Muscle of leg (tissue), 11 donors: ENCODE data around the gene CHSY3. TPM values are rescaled to one million over a fixed set of nuclear protein-coding genes. Genes with fewer than 3 reads are reported as not detected.

Source experiments
- DNase-seq: peaks from one replicate; pipeline ENCODE4 v3.0.0; 2013
- H3K27ac ChIP-seq: one replicate; pipeline ENCODE4 v1.5.1; 2013; ENCODE audit warnings: mild to moderate bottlenecking, low read length, control low read depth
- H3K27me3 ChIP-seq: one replicate; pipeline ENCODE4 v1.6.1; 2013; ENCODE audit warnings: low read length; ENCODE audit not compliant: control insufficient read depth, insufficient read depth
- H3K36me3 ChIP-seq: one replicate; pipeline ENCODE4 v1.6.1; 2013; ENCODE audit warnings: low read length; ENCODE audit not compliant: control insufficient read depth, insufficient read depth
- H3K4me1 ChIP-seq: one replicate; pipeline ENCODE4 v1.6.1; 2013; ENCODE audit warnings: low read length; ENCODE audit not compliant: control insufficient read depth, insufficient read depth
- H3K4me3 ChIP-seq: one replicate; pipeline ENCODE4 v1.5.1; 2013; ENCODE audit warnings: low read length, control low read depth
- H3K9me3 ChIP-seq: replicated peaks from 2 replicates; pipeline ENCODE4 v1.6.1; 2013; ENCODE audit warnings: low read depth, low read length; ENCODE audit not compliant: control insufficient read depth
- WGBS: methylation state at CpG from one replicate; pipeline ENCODE4 v1.1.5; 2013; ENCODE audit warnings: missing lambda C conversion rate; ENCODE audit not compliant: insufficient coverage; 5-methylcytosine and 5-hydroxymethylcytosine counted together
- polyA plus RNA-seq, 8 donors: library from polyadenylated mRNA; unstranded; fragments of 120-200 nt; gene quantifications; one replicate each; pipeline versions ENCODE4 v1.2.1 to v1.2.3, GENCODE V29; 2013; ENCODE audit warnings: inconsistent platforms in 1 of 8, low replicate concordance in 1 of 8; ENCODE audit not compliant: insufficient read length in 8 of 8, insufficient read depth in 1 of 8
- total RNA-seq: library from RNA; stranded (reverse); fragments of 120-200 nt; gene quantifications from one replicate; pipeline ENCODE4 v1.2.4, GENCODE V29; 2013

CHSY3 gene
- total and polyA plus RNA-seq, 9 donors, result 4.5 to 9.3 (median 6.3) TPM

GRCh38 chr5:130136300-130136699 is 232.0 kb downstream of the CHSY3 start:
- peak; percentile 70 for DNase-seq
- Histone ChIP-seq H3K27ac (no peak overlapping the region), H3K27me3 (no peaks in the 10 kb centered on the region), H3K36me3 (no peaks in the 10 kb centered on the region), H3K9me3 (no peaks in the 10 kb centered on the region), H3K4me1 (no peaks in the 10 kb centered on the region), H3K4me3 (no peak overlapping the region)

GRCh38 chr5:130137681-130138080 is 233.4 kb downstream of the CHSY3 start:
- WGBS, result no CpG with 5 or more reads among the region's 1 CpG

GRCh38 chr5:130138406-130139045 is 234.3 kb downstream of the CHSY3 start:
- H3K27me3 ChIP-seq, result no peaks in the 10 kb centered on the region
- no peaks in the 10 kb centered on the region for H3K36me3 ChIP-seq
- no peak overlapping the region for H3K27ac ChIP-seq
- no peaks in the 10 kb centered on the region for H3K4me1 ChIP-seq
- H3K9me3 ChIP-seq, result no peaks in the 10 kb centered on the region
- H3K4me3 ChIP-seq, result no peak overlapping the region
- peak; percentile 35 for DNase-seq

More at GRCh38 chr5:130137681-130138080, 233.4 kb downstream of the CHSY3 start:
- Histone ChIP-seq H3K4me1 (no peaks in the 10 kb centered on the region), H3K27me3 (no peaks in the 10 kb centered on the region), H3K9me3 (no peaks in the 10 kb centered on the region), H3K4me3 (no peak overlapping the region), H3K27ac (no peak overlapping the region), H3K36me3 (no peaks in the 10 kb centered on the region)
- DNase-seq, result no peak

- Histone ChIP-seq H3K36me3 (no peaks in the 10 kb centered on the region), H3K9me3 (no peaks in the 10 kb centered on the region), H3K27ac (no peak overlapping the region), H3K4me1 (no peaks in the 10 kb centered on the region), H3K27me3 (no peaks in the 10 kb centered on the region), H3K4me3 (no peak overlapping the region)
- no peak for DNase-seq
- WGBS, result 63% methylated on average over 1 of the region's 3 CpGs
Observed at GRCh38 chr5:130141659-130142320, 237.5 kb downstream of the CHSY3 start.

- no peak for DNase-seq
- Histone ChIP-seq H3K27me3 (no peaks in the 10 kb centered on the region), H3K4me1 (peaks cover 2% of the 10 kb centered on the region), H3K4me3 (no peak overlapping the region), H3K9me3 (no peaks in the 10 kb centered on the region), H3K36me3 (no peaks in the 10 kb centered on the region), H3K27ac (no peak overlapping the region)
- 43% methylated on average over 1 of the region's 2 CpGs for WGBS
Observed at GRCh38 chr5:130151239-130151638, 247.0 kb downstream of the CHSY3 start.

- Histone ChIP-seq H3K9me3 (no peaks in the 10 kb centered on the region), H3K4me1 (peaks cover 2% of the 10 kb centered on the region), H3K27ac (no peak overlapping the region), H3K27me3 (no peaks in the 10 kb centered on the region), H3K4me3 (no peak overlapping the region), H3K36me3 (no peaks in the 10 kb centered on the region)
- 6% methylated on average over 2 of the region's 5 CpGs for WGBS
- DNase-seq, result peak; percentile 79
Observed at GRCh38 chr5:130155345-130156011, 251.2 kb downstream of the CHSY3 start.

- H3K36me3 ChIP-seq, result no peaks in the 10 kb centered on the region
- H3K27me3 ChIP-seq, result no peaks in the 10 kb centered on the region
- no peaks in the 10 kb centered on the region for H3K9me3 ChIP-seq
- no peak overlapping the region for H3K27ac ChIP-seq
- H3K4me3 ChIP-seq, result no peak overlapping the region
- WGBS, result no CpG with 5 or more reads among the region's 3 CpGs
- DNase-seq, result no peak
- H3K4me1 ChIP-seq, result peaks cover 2% of the 10 kb centered on the region
Observed at GRCh38 chr5:130158036-130158435, 253.8 kb downstream of the CHSY3 start.

- no peak overlapping the region for H3K4me3 ChIP-seq
- 100% methylated on average over 1 of the region's 3 CpGs for WGBS
Observed at GRCh38 chr5:130159968-130160367, 255.7 kb downstream of the CHSY3 start.

GRCh38 chr5:130164966-130165365 is 260.7 kb downstream of the CHSY3 start:
- Histone ChIP-seq H3K27ac (no peak overlapping the region), H3K9me3 (no peaks in the 10 kb centered on the region), H3K4me3 (no peak overlapping the region), H3K4me1 (no peaks in the 10 kb centered on the region), H3K36me3 (no peaks in the 10 kb centered on the region), H3K27me3 (no peaks in the 10 kb centered on the region)
- no peak for DNase-seq
- 81% methylated on average over 2 of the region's 3 CpGs for WGBS

More at GRCh38 chr5:130159968-130160367, 255.7 kb downstream of the CHSY3 start:
- Histone ChIP-seq H3K27ac (no peak overlapping the region), H3K4me1 (peaks cover 2% of the 10 kb centered on the region), H3K36me3 (no peaks in the 10 kb centered on the region), H3K9me3 (no peaks in the 10 kb centered on the region), H3K27me3 (no peaks in the 10 kb centered on the region)
- DNase-seq, result no peak

GRCh38 chr5:130166839-130167490 is 262.7 kb downstream of the CHSY3 start:
- no peaks in the 10 kb centered on the region for H3K27me3 ChIP-seq
- H3K36me3 ChIP-seq, result no peaks in the 10 kb centered on the region
- WGBS, result no CpG with 5 or more reads among the region's 1 CpG
- no peak for DNase-seq
- H3K27ac ChIP-seq, result no peak overlapping the region
- no peaks in the 10 kb centered on the region for H3K4me1 ChIP-seq
- H3K4me3 ChIP-seq, result no peak overlapping the region
- no peaks in the 10 kb centered on the region for H3K9me3 ChIP-seq
